Stimulated activated CD4-positive, alpha-beta T cell treated with anti-CD3 and anti-CD28 coated beads, Interleukin-2, amount 100 ng/mL, for 4 hours (primary cell): ENCODE measurements around the gene SLC22A4.

ENCODE experiments used
- DNase-seq: peaks from one replicate; pipeline ENCODE4 v3.0.0-alpha.2; 2020; ENCODE audit warnings: low read depth

The SLC22A4 gene

DNA sequence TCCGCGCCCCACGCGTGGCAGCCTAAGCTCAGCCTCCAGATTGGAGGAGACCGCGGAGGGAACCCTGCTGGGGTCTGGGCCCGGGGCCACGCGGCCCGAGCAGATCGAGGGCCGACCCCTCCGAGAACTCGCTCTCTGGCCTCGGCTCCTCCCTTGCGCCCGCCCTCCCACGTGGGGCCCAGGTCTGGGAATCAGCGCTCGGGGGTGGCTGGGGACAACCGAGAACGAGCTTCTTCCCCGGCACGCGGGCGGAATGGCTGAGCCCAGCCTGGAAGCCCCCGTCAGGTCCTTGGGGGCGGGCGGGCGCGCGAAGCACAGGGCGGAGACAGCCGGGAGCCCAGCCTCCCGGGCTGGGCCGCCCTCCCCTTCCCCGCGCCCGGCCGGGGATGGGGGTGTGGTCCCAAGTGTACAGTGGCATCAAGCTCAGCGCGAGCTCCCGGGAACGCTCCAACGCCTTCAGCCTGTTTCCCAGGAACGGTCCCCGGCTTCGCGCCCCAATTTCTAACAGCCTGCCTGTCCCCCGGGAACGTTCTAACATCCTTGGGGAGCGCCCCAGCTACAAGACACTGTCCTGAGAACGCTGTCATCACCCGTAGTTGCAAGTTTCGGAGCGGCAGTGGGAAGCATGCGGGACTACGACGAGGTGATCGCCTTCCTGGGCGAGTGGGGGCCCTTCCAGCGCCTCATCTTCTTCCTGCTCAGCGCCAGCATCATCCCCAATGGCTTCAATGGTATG lies at the start of gene SLC22A4:
Gene SLC22A4, plus strand, starts transcription at position 403 of the 736 bp plus-strand sequence. Its CDS starts 223 bp downstream, at position 626.
- DNase-seq, result peak; percentile 70

DNA sequence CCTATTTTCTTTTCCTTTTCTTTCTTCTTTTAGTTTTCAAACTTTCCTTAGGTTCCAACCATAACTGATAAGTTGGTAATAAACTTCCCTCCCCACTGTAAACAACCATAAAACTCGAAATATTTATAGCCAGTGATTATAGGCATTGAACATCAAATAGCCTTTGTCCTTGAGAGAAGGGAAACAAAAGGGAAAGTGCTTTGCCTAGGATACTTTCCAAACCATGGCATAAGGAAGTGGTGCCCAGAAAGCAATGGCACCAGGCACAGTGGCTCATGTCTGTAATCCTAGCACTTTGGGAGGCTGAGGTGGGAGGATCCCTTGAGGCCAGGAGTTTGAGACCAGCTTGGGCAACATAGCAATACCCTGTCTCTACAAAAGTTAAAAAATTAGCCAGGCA lies 48.6 kb upstream of the SLC22A4 start:
- DNase-seq, result no peak

DNA sequence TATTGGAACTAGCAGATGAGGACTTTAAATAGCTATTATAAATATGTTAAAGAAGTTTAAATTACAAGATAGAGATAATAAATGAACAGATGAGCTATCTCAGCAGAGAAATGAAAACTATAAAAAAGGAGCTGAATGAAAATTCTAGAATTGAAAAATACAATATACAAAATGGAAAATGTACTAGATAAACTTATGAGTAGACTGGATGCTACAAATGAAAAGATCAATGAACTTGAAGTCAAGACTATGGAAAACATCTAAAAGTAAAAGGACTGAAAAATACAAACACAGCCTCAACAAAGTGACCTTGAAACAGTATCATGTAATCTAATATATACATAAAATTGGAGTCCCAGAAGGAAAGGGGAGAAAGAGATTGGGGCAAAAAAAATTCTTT lies 47.4 kb upstream of the SLC22A4 start:
- DNase-seq, result no peak

DNA sequence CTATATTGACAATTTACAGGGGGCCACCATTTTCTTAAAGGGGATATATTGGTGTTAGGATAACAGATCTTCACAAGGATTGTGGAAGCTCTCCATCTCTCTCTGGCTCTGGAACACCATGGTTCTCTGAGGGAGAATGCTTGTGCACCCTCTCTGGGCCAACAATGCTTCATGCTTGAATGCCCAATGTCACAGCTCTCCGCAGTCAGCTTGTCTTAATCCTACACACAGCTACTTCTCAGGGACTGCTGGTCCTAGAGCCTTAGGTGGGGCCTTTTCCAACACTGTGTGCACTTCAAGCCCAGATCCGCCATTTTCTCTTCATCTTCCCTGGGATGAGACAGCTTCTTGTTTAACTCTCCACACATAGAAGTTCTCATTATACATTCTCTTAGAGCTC lies 43.6 kb upstream of the SLC22A4 start:
- no peak for DNase-seq

DNA sequence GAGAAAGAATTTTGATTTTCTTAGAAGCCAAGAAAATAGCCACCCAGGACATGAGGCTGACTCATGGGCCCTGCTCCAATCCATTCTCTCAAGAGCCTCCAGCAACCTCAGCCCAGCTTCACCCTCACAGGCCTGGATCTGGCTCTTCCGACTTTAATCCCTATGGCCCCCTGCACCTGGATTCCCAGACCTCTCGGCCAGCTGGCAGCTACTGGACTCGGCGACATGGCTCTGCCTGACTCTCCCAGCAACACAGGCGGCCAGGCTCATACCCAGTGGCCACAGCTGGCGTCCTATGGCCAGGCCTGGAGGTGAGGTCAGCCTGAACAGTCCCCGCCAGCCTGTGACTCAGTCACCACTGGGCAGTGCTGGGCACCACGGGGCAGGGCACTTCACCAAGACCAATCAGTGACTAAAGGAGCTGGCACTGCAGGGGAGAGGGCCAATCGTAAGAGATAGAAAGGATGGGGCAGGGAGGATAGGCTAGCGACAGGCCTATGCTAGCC lies 42.9 kb upstream of the SLC22A4 start:
- no peak for DNase-seq

DNA sequence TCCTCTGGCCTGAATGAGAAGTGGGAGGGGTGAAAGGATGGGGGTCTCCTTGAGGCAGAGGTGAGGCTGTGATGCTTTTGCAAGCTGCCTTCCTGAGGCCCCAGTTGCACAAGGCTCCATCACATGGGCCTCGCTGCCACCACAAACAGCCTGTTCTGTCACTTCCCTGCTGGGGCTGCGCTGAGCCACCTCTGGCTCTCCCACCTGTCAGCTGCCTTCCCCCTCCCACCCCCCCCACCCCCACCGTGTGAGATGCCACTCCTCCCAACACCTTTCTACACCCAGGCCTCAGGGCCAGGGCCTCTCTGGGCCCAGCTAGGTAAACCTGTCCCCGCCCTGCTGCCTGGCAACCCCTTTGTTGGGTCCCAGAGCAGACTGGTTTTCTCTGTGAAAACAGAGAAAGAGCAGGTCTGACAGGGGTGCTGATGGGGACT lies 41.2 kb upstream of the SLC22A4 start:
- DNase-seq, result no peak

DNA sequence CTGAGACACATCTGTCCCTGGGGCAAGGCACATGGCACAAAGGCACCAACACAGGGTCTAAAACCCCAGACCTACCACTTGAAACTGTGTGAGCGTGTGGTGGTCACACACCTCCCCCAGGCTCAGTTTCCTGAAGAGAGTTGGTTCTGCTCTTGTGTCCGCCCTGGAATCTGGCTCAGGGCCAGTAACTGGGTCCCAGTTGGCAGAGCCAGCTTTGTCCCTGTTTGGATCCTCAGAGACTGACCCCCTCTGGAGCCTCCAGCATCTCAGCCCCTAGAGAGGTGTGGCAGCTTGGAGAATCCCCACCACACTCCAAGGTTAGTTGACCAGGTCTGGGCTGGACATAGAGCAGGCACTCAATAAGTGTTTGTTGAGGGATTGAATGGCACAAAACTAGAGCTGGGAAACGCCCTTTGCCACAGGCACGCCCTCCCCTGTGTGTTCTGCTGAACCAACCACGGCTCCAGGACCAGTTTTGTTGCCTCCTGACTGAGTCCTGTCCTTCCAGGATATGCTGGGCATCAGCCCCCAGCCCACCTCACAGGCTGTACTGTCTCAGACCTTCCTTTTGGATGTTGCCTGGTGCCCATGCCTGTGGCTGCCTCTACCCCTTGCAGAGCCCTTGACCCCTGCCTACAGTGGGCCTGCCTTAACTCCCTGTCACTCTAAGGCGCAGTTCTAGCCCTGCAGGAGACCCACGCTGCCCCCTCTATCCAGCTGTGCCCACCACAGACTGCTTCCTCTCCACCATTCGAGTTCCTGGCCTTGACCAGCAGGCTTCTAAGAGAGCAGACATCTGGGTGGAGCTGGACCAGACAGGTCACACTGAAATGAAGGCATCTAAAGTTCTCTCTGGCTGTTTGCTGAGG lies 40.5 kb upstream of the SLC22A4 start:
- no peak for DNase-seq

DNA sequence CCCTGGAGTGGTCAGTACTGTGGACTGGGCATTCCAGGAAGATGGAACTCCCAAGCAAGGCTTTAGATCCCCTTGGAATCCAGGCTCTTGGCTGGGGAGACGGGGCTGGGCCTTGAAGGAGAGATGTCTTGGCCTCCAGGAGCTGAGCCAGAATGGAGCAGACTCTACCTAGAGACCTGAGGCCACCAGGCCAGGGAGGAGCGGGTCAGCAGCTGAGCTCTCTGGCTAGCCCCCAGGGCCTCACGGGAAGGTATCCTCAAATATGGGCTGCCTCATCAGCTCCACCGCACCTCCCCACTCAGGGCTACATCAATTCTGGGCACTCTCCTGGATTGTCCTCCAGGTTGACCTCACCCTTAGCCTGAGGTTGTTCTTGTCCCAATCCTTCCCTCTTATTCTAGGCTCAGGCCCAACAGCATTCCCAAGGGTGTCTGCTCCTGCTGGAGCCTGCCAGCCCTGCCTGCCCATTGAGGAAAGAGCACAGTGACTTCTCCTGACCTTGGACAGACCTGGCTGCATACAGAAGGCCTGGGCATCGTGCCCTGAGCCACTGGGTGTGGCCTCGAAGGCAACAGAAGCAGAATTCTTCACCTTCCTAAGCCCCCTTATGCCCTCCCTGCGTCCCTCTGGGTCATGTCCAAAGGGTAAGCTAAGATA lies 39.7 kb upstream of the SLC22A4 start:
- DNase-seq, result no peak

DNA sequence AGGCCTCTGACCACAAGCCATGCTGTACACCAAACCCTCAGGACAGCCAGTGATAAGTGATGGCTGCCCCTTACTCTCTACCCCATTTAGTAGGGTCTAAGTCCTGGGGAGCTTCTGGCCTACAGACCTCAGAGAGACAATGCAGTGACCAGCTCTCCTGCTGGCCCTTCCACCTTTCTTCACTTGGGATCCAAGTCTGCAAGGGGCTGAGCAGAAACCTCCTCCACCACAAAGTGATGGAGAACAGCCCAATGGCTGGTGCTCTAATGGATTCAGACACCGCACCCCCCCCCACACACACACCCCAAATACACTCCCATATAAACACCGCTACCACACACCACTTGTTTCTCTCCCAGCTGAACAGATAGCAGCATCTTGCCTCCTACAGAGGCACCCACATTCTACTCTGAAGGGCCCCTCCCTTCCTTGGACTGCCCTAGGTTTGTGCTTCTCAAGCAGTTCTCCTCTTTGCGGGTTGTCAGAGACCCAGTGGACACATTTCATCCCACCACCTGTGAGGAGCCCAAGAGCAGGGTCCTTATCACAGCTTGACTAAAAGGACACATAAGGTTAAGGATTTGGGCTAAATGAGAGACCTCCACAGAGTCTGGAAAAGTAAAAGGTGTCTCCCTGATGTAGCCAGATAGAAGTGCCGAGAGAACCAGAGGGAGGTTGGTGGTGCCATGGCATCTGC lies 38.0 kb upstream of the SLC22A4 start:
- DNase-seq, result no peak

DNA sequence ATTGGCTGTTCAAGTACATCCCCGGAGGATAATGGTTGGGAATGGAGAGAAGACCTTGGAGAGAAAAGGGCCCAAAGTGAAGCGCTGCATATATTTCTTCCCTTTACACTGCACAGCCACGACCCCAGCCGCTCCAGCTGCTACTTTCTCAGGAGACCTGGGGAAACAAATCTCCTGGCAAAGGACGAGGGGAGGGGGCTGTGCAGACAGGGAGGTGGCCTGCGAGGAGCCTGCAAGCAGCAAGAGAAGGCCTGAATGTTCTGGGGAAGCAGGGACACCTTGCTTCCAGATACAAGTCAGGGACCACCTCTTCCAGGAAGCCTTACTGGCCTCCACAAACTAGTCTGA lies 37.4 kb upstream of the SLC22A4 start:
- no peak for DNase-seq

DNA sequence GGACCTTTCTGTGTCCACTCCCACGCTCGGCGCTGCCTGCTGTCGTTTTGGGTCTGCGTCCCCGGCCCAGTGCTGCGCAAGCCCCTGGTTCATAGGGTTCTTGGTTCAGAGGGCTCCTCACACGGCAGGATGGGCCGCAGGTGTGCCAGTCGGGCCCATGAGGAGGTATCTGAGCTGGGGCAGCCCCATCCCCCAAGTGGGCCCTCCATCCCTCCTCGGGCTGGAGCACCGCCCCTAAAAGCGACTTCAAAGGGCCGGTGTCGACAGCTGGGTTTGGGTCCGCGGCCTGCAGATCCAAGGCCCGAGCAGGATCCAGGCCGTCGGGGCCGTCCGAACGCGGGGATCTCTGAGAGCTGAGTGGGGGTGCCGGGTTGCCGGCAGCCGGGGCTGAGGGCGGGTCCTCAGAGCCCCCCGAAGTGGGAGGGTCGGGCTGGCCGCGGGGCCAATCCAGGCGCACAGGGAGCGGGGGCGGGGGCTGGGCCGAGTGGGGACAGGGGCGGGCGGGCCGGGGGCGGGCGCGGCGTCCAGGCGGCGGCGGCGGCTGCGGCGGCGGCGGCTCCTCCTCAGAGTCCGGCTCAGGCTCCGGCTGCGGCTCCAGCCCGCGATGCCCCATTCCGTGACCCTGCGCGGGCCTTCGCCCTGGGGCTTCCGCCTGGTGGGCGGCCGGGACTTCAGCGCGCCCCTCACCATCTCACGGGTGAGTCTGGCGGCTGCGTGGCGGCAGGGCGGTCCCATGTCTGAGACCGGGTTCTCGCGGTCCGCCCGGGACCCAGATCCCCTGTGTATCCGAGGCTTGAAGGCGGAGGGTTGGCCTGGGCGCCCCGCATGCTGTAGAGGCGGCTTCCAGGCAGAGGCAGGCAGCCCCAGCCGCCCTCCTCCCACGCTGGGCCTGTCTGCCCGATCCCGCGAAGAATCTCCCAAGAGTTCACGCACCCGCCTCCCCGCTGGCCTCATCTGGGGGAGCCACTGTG lies 36.8 kb upstream of the SLC22A4 start, which contains the start of gene PDLIM4:
Gene PDLIM4, plus strand, starts transcription at position 566 of the 971 bp plus-strand sequence. Its CDS starts 39 bp downstream, at position 605.
- no peak for DNase-seq

DNA sequence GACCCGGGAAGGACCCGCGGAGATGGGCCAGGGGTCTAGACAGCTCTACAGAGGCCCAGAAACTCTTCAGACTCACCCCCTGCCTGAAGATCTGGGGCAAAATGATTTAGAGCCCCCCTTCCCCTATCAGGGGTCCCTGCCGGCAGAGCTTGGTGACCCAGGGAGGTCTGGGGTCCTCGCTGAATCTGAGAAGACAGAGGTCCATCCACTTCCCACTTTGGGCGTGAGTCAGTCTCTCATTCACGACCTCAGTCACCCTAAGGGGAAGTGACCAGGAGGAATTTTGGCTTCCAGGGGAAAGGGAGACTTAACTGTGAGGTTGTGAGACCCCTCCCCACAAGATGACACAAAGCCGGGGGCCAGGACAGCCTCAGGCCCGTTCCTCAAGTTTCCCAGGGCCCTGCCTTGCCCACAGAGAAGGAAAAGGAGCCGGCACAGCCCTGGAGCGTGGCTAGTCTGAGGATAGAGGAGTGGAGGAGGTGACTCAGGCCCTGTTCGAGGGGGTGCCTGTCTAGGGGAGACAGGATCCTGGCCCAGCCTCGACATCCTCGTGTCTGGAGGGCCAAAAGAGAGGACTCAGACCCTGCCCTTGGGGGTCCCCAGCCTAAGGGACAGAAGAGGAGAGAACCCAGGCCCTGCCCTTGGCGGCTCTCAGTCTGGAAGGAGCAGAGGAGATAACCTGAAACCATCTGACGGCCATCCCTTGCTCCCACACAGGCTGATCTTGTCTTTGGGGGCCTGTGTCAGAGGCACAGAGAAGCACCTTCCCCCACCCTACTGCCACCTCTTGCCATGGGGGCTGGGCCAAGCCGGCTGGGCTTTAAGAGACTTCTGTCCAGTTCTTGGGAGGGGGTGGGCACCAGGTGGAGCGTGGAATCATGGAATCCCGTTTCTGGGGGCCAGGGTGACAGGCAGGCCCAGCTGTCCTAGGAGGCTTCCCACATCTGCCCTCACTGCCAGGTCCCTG lies 35.8 kb upstream of the SLC22A4 start:
- no peak for DNase-seq

DNA sequence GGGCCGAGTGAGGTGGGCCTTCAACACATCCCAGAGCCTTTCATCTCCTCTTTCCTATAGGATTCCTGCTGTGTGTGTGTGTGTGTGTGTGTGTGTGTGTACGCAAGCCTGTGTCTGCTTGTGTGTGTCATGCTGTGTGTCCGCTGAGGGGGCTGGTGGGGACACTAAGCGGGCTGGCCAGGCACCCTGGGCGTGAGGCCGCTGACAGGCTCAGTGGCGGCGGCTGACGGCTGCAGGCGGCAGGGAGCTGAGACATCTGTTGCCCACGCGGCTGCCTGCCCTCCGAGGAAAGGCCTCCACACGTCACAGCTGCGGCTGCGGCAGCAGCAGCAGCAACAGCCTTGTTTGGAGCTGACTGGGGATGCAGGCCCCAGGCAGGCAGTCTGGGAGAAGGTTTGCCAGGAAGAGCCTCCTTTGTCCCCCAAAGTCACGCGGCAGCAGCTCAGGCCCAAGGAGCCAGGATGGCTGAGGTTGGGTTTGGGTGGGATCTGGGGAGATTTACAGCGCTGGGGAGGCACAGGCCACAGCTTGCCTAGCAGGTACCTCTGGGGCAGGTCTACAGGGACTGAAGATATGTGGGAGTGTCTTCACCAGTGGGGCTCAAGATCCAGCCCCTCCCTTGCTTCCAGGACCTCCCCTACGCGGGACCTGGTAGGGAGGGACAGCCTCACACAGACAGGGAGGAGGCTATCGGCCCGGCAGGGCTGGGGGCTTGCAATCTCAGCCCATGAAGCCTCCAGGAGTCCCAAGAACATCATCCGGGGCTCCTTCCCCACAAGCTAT lies 34.9 kb upstream of the SLC22A4 start:
- no peak for DNase-seq

DNA sequence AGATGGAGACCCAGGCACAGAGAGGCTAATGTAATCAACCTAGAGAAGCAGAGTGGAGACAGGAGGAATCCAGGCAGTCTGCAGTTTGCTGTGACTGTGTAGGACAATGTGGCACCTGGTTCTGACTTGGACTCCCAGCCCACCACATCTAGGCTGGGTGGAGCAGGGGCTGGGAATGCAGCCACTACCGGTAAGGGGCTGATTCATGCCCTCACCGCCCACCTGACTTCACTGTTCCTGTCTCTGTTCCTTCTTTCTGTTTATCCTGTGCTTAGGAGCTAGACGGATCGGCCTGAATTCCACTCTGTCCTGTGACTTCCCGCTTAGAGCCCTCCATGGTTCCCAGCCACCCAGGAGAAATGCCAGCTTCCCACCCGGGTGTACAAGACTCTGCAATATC lies 34.1 kb upstream of the SLC22A4 start:
- DNase-seq, result no peak

DNA sequence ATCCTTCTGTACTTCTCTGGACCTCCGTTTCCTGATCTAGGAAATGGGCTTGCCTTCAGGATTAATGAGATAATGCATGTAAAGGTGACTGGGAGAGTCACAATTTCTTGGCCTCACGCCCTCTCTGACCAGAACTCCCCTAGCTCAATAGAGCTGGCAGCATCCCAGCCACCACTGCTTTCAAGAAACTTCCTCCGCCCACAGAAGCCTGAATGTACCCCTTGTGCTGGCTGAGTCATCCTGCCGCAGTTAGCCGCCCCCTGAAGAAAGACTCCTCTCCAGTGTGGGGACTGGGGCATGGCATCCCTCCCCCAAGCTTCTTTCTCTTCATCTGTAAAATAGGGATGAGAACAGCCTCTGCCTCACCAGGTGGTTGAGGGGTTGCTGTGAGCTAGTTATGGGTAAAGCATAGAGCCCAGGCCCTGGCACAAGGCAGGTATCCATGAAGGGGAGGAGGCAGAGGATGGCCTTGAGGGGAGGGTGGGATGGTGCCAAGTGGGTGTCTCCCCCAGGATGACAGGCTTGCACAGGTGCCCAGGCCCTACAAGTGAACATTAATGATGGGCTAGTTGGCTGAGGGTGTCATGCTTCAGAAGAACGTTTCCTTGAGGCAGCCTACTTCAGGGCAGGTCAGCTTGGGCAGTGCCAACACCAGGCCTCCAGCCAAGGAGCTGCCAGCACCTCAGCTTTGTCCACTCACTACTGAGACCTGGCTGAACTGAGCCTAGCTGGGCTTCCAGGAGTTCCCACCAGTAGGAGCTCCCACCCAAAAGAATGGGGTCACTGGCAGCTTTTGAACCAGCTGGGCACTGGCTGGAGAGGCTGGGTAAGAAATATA lies 33.3 kb upstream of the SLC22A4 start:
- peak; percentile 56 for DNase-seq

DNA sequence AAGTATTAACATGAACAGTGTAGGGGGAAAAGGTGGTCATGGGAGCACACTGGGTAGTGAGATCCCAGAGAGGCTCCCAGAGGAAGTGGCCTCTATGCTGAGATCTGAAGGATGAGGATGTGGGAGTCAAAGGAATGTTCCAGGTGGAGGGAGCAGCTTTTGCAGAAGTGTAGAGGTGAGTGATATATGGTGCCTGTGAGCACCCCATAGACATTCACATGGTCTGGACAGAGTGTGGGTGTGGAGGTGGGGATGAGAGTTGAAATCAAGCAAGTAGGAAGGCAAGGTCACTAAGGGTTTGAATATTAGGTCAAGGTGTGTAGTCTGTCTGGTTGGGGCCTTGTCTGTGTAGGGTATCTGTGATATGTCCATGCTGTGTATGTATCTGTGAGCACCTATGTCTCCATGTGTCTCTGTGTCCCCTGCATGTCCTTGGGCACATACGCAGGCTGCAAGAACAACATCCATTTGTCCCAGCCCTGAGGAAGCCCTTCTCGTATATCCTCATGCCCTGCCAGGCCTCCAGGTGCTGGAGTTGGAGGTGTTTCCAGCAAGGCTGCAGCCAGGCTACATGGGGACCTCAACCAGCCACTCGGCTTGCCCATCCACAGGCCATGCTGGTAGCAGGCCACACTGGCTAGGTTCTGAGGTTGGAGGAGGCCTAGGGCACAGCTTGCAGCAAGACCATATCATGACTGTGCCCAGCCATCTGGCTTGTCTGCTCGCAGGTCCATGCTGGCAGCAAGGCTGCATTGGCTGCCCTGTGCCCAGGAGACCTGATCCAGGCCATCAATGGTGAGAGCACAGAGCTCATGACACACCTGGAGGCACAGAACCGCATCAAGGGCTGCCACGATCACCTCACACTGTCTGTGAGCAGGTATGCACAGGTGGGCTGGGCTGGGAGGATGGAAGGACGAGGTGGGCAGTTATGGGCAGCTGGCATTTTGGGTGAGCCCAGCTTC lies 32.0 kb upstream of the SLC22A4 start:
- no peak for DNase-seq
